Gastroesophageal sphincter (tissue), 4 donors: Measurements from ENCODE around the gene ACOX3. TPM values are rescaled to one million over a fixed set of nuclear protein-coding genes. Genes with fewer than 3 reads are reported as not detected.

Experiments used
- ATAC-seq: fragments of 150-250 bp; one replicate; pipeline ENCODE4 v1.9.1; 2016; ENCODE audit warnings: mild to moderate bottlenecking, moderate library complexity
- H3K27ac ChIP-seq, 4 donors: fragments of 200-600 bp; sonication (generic) in 3 of 4; 1 replicate in 3 of 4; 2 replicates in 1 of 4; pipeline ENCODE4 v1.5.1; 2016 to 2019
- H3K27me3 ChIP-seq: fragments of 200-600 bp; sonication (generic); one replicate; pipeline ENCODE4 v1.5.1; 2019
- H3K36me3 ChIP-seq, 2 donors: fragments of 200-600 bp; sonication (generic); one replicate each; pipeline ENCODE4 v1.5.1; 2019; ENCODE audit warnings: control low read depth in 1 of 2
- H3K4me1 ChIP-seq, 3 donors: fragments of 200-600 bp; sonication (generic); 1 replicate in 2 of 3; 2 replicates in 1 of 3; pipeline ENCODE4 v1.5.1; 2016 to 2019; ENCODE audit warnings: control low read depth in 2 of 3
- H3K4me3 ChIP-seq, 2 donors: fragments of 200-600 bp; sonication (generic); one replicate each; pipeline ENCODE4 v1.5.1; 2019; ENCODE audit warnings: mild to moderate bottlenecking in 1 of 2, moderate library complexity in 1 of 2
- H3K9me3 ChIP-seq, 3 donors: fragments of 200-600 bp; sonication (generic); one replicate each; pipeline ENCODE4 v1.5.1; 2017 to 2019; ENCODE audit warnings: control low read depth in 2 of 3
- EP300 ChIP-seq: sonication (generic); formaldehyde crosslinking; IDR thresholded peaks from one replicate; pipeline ENCODE4 v1.6.1; 2017; ENCODE audit warnings: antibody characterized with exemption, mild to moderate bottlenecking
- POLR2A ChIP-seq, 2 donors: fragments of 450-650 bp; IDR thresholded peaks; one replicate each; pipeline ENCODE4 v1.6.1; 2017; ENCODE audit warnings: antibody characterized with exemption in 2 of 2, mild to moderate bottlenecking in 2 of 2, moderate library complexity in 1 of 2
- POLR2AphosphoS5 ChIP-seq: sonication (generic); formaldehyde crosslinking; IDR thresholded peaks from one replicate; pipeline ENCODE4 v1.6.1; 2017; ENCODE audit warnings: antibody characterized with exemption
- WGBS, 2 donors: methylation state at CpG; one replicate each; pipeline ENCODE4 v1.1.5; 2018; ENCODE audit warnings: low coverage in 1 of 2; 5-methylcytosine and 5-hydroxymethylcytosine counted together
- total RNA-seq, 4 donors: library from RNA; depleted of rRNA; stranded (reverse); fragments of >200 nt; gene quantifications; one replicate each; pipeline ENCODE4 v1.1.0, GENCODE V29; 2016
- TF ChIP-seq, protein P1 (sequence below), 4 experiments: fragments of 200-600 bp in 2 of 4; fragments of 450-650 bp in 2 of 4; sonication (generic) in 1 of 4; IDR thresholded peaks; one replicate each; pipeline ENCODE4 v1.5.1; 2017 to 2019; ENCODE audit warnings: antibody characterized with exemption in 4 of 4, mild to moderate bottlenecking in 2 of 4, moderate library complexity in 2 of 4

ACOX3 gene
- total RNA-seq, 4 donors from 2014 or later, result 21.5 to 79.5 (median 37.1) TPM

DNA sequence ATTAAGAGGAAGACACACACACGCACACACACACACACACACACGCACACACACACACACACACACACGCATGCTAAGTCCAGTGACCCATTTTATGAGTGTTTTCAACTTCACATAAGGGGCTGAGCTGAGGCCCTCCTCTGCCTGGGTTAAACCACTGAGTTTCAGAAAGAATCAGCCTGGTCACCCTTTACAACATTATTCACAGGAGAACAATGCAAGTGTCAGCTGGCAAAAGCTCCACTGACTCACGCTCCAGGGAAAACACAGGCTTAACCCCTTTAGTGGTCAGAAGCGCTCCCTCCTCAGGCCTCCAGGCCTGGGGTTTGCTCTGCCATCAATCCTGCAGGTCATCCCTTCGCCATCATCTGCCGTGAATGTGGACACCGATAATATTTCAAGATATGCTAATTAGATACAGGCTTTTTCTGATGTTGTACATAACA lies 46.9 kb downstream of the ACOX3 start:
- Histone ChIP-seq H3K36me3 (peaks cover 0 to 57% of the 10 kb centered on the region in 2 donors), H3K4me3 (peak overlapping the region in 1 of 2 donors; percentile 13), H3K27ac (peak overlapping the region; percentile 77 to 86 (median 84)), H3K9me3 (no peaks in the 10 kb centered on the region), H3K4me1 (peaks cover 0 to 56% (median 35%) of the 10 kb centered on the region in 3 donors), H3K27me3 (no peaks in the 10 kb centered on the region)
- TF ChIP-seq, protein P1, sequence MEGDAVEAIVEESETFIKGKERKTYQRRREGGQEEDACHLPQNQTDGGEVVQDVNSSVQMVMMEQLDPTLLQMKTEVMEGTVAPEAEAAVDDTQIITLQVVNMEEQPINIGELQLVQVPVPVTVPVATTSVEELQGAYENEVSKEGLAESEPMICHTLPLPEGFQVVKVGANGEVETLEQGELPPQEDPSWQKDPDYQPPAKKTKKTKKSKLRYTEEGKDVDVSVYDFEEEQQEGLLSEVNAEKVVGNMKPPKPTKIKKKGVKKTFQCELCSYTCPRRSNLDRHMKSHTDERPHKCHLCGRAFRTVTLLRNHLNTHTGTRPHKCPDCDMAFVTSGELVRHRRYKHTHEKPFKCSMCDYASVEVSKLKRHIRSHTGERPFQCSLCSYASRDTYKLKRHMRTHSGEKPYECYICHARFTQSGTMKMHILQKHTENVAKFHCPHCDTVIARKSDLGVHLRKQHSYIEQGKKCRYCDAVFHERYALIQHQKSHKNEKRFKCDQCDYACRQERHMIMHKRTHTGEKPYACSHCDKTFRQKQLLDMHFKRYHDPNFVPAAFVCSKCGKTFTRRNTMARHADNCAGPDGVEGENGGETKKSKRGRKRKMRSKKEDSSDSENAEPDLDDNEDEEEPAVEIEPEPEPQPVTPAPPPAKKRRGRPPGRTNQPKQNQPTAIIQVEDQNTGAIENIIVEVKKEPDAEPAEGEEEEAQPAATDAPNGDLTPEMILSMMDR (IDR thresholded peaks at IDR 0.05), result peak in 2 of 4 experiments; percentile 19 to 40
- peak; percentile 84 for TF ChIP-seq POLR2AphosphoS5
- TF ChIP-seq POLR2A (IDR thresholded peaks at IDR 0.05), result no peak
- TF ChIP-seq EP300, result no peak
- ATAC-seq, result peak; percentile 87
- 8 to 19% methylated on average over 5 to 7 of the region's 8 CpGs for WGBS, 2 donors

DNA sequence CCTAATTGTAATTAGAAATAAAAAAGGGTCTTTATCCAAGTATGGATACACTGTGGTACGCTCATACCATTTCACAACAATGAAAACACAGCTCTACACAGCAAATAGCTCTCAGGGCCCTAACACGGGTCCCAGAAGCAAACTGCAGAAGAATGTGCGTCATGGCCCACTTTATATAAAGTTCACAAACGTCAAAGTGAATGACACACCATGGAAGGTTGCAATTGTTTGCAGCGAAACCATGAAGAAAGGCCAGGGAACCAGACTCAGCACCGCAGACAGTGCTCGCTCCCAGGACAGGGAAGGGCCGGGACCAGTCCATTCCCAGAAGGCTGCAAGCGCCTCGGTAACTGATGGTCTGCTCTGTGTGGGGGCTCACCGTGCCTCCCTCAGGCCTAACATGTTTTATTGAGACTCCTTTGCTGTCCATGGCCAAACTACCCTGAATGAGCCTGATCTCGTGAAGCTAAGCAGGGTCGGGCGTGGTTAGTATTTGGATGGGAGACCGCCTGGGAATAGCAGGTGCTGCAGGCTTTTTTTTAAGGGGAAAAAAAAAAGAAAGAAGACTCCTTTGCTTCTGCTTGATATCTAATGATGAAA lies 47.8 kb downstream of the ACOX3 start:
- TF ChIP-seq EP300 (no peak), POLR2AphosphoS5 (no peak), POLR2A (IDR thresholded peaks at IDR 0.05) (no peak)
- TF ChIP-seq, protein P1 (IDR thresholded peaks at IDR 0.05), result no peak

DNA sequence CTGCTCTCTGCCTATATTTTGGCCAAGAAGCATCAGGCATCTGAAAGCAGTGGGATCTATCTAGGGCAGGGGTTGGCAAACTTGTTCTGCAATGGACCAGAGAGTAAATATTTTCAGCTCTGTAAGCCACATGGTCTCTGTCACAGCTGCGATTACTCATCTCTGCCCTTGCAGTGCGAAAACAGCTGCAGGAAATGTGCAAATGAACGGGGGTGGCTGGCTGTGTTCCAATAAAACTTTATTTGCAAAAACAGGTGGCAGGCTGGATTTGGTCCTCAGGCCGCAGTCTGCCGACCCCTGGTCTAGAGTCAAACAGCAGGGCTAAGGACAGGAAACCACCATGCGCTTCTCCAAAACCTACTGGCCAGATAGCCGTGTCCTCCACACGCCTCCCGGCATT lies 48.6 kb downstream of the ACOX3 start:
- Histone ChIP-seq H3K4me3 (no peak overlapping the region), H3K4me1 (peaks cover 0 to 56% (median 35%) of the 10 kb centered on the region in 3 donors), H3K9me3 (no peaks in the 10 kb centered on the region), H3K27me3 (no peaks in the 10 kb centered on the region), H3K27ac (peak overlapping the region; percentile 56 to 85 (median 80)), H3K36me3 (peaks cover 0 to 57% of the 10 kb centered on the region in 2 donors)
- 0% methylated on average over 3 of the region's 9 CpGs; no CpG with 5 or more reads in 1 of the 2 donors for WGBS, 2 donors
- TF ChIP-seq POLR2AphosphoS5, result peak; percentile 95
- TF ChIP-seq, protein P1 (IDR thresholded peaks at IDR 0.05), result peak in 2 of 4 experiments; percentile 8 to 13
- no peak for TF ChIP-seq EP300
- no peak for TF ChIP-seq POLR2A (IDR thresholded peaks at IDR 0.05)
- peak; percentile 65 for ATAC-seq

More for the DNA sequence above, 47.8 kb downstream of the ACOX3 start:
- Histone ChIP-seq H3K36me3 (peaks cover 0 to 57% of the 10 kb centered on the region in 2 donors), H3K27me3 (no peaks in the 10 kb centered on the region), H3K4me3 (no peak overlapping the region), H3K9me3 (no peaks in the 10 kb centered on the region), H3K27ac (peak overlapping the region; percentile 56 to 85 (median 80)), H3K4me1 (peaks cover 0 to 56% (median 35%) of the 10 kb centered on the region in 3 donors)
- ATAC-seq, result no peak
- 87 to 100% methylated on average over 1 to 8 of the region's 15 CpGs for WGBS, 2 donors

DNA sequence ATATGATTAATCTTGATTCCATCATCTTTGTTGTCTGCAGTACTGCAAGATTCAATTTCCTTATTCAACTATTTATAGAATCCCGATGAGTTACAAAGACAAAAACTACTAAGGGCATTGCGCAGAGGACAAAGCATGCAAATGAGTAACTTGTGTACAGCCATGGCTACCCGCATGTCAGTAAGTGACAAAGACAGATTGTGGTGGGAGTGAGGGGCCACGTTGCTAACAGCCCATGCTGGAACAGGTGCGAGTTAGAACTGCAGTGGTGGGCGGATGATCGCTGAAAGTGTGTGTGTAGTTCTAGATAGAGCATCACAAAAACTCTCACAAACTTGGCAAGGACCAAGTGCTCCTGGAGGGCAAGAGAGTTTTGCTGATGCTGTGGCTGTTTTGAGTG lies 49.5 kb downstream of the ACOX3 start:
- TF ChIP-seq, protein P1 (IDR thresholded peaks at IDR 0.05), result no peak
- TF ChIP-seq POLR2A (IDR thresholded peaks at IDR 0.05) (no peak), EP300 (no peak), POLR2AphosphoS5 (no peak)
- no peak overlapping the region for H3K4me3 ChIP-seq
- ATAC-seq, result no peak
- H3K4me1 ChIP-seq, result peaks cover 0 to 56% (median 35%) of the 10 kb centered on the region in 3 donors
- no peaks in the 10 kb centered on the region for H3K27me3 ChIP-seq
- H3K9me3 ChIP-seq, result no peaks in the 10 kb centered on the region
- 70 to 84% methylated on average over 7 of the region's 7 CpGs for WGBS, 2 donors
- H3K36me3 ChIP-seq, result peaks cover 0 to 58% of the 10 kb centered on the region in 2 donors
- peak overlapping the region in 3 of 4 donors; percentile 77 to 85 (median 82) for H3K27ac ChIP-seq

DNA sequence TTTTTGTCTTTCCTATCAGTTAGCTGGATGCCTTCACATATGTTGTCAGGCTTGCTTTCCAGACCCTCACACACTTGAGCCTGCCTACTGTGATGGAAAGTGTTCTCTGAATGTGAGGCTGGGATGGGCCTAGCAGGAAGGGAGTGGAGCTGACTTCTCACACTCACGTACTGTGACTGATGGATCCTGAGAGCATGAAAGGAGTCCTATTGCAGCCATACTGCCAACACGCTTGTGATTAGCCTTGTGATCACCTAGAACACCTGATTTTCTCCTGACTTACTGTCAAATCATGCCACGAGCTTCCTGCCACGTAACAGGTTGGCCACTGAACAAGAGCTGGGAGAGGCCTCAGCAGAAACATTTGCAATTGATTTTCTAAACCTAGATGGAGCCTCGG lies 49.9 kb downstream of the ACOX3 start:
- no peak for ATAC-seq
- peak overlapping the region in 2 of 4 donors; percentile 3 to 85 for H3K27ac ChIP-seq
- WGBS, 2 donors, result 77 to 88% methylated on average over 3 to 5 of the region's 5 CpGs
- H3K4me3 ChIP-seq, result no peak overlapping the region
- H3K9me3 ChIP-seq, result no peaks in the 10 kb centered on the region
- no peak for TF ChIP-seq POLR2A (IDR thresholded peaks at IDR 0.05)
- no peak for TF ChIP-seq EP300
- no peak for TF ChIP-seq POLR2AphosphoS5
- TF ChIP-seq, protein P1 (IDR thresholded peaks at IDR 0.05), result no peak
- H3K4me1 ChIP-seq, result peaks cover 0 to 54% (median 35%) of the 10 kb centered on the region in 3 donors
- H3K36me3 ChIP-seq, result peaks cover 0 to 58% of the 10 kb centered on the region in 2 donors
- H3K27me3 ChIP-seq, result no peaks in the 10 kb centered on the region
